HG03135 (cell line): ENCODE data around the gene TCEAL4.
"Not testable (repeated sequence)": the region's sequence is repeated elsewhere in the genome, so short reads cannot be mapped to it uniquely, and the experiment has no call there.

Experiments
- ATAC-seq: cut with Tn5 transposase; IDR thresholded peaks from one replicate; pipeline ENCODE4 v1.9.1; 2021; ENCODE audit warnings: mild to moderate bottlenecking, moderate library complexity; ENCODE audit not compliant: unreplicated experiment

Gene TCEAL4

GRCh38 chrX:103586659-103587058 is 1.3 kb downstream of the TCEAL4 start:
- ATAC-seq, result no peak

DNA sequence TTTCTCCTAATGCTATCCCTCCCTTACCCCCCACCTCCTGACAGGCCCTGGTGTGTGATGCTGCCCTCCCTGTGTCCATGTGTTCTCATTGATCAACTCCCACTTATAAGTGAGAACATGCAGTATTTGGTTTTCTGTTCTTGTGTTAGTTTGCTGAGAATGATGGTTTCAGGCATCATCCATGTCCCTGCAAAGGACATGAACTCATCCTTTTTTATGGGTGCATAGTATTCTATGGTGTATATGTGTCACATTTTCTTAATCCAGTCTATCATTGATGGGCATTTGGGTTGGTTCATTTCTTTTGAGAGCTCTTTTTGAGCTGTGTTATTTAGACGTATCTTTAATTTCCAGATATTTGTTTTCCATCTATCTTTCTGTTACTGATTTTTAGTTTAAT is 7.0 kb downstream of the TCEAL4 start:
- ATAC-seq, result not testable (repeated sequence)

GRCh38 chrX:103595202-103595601 is 9.9 kb downstream of the TCEAL4 start:
- ATAC-seq, result not testable (repeated sequence)

DNA sequence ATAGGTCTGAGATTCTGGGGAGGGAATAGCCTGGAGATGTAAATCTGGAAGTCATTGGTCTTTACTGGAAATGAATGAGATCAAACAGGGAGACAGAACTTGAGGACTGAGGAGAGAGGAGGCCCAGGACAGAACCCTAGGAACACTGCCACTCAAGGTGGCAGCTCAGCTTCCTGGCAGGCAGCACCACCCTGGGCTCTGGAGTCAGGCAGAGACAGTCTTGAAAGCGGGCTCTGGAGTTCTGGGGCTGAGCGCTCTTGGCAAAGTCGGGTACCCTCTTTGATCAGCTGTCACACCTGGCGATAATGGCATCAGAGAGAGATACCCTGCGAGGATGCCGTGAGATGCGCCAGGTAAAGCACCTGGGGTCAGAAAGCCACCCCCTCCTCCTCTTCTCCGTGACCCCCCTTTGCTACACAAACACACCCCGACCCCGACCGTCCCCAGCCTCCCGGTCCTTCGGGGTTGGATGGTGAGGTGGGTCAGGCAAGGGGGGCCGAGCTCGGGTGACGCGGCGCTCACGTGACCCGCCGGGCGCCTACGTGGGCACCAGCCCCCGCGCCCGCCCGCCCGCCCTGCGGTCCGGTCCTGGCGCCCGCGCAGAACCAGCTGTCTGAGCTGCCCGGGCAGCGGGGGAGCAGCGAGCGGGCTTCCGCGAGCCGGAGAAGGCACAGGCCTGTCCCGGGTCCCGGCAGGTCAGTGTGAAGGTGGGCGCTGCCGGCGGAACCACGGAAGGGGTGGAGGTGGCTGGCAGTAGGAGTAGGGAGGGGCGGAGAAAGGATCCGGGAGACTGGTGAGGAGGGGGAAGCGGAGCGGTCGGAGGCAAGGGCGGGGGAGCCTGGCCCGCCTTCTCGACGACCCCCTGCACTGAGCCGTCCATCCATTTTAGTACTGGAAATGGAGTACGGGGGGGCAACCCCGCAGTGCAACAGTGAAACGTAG is 22.3 kb downstream of the TCEAL4 start, which contains the start of gene TCEAL3:
TSS of gene TCEAL3 (plus strand) at position 600 of the 942 bp plus-strand sequence. CDS start 1,102 bp downstream, outside the sequence.
- peak; percentile 62 for ATAC-seq

DNA sequence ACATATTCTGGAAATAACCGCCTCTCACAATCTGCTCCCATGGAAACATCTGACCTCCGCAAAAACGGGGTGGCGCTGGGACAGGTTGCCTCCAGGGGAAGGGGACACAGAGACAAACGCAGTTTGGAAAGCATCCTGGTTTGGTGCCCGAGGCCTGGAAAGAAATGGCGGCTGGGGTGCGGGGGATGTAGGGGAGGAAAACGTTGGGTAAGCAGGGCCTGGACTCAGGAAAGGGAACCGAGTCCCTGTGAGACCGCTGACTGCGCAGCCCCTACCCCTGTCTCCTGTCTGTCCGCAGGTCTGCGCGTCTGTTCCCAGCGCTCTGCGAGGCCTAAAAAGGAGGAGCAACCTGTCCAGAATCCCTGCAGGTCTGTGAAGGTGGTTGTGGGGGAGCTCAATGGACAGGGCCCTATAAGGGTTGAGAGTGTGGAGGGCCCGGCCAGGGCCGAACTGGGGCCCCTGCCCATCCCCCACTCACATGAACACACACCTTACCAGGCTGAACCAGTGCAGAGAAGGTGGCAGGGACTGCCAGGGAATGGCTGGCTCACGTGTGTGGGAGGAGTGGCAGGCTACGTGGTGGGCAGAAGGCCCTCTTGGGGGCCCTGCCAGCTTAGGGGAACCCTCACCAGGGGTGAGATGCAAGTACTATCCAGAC is 23.1 kb downstream of the TCEAL4 start:
- ATAC-seq, result peak; percentile 15

DNA sequence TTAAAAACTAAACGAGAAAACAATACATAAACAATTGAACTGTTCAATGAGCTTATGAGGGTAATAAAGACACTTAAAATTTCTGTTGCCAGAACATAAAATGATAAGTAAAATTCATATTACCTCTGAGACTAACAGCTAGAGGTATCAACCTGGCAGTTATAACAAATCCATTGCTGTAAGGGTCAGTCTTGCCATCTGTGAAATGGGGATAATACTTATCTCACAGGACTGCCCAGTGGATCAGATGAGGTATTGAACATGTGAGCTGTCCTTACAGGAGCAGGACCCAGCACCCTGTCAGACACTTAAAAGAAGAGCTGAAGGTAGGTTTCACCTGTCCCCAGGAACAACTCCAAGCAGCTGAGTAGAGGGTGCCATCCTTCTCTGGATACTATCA is 25.0 kb downstream of the TCEAL4 start:
- no peak for ATAC-seq

GRCh38 chrX:103613362-103613890 is 28.1 kb downstream of the TCEAL4 start:
- no peak for ATAC-seq

GRCh38 chrX:103614999-103615398 is 29.7 kb downstream of the TCEAL4 start:
- no peak for ATAC-seq

GRCh38 chrX:103615781-103616371 is 30.6 kb downstream of the TCEAL4 start:
- ATAC-seq, result no peak

DNA sequence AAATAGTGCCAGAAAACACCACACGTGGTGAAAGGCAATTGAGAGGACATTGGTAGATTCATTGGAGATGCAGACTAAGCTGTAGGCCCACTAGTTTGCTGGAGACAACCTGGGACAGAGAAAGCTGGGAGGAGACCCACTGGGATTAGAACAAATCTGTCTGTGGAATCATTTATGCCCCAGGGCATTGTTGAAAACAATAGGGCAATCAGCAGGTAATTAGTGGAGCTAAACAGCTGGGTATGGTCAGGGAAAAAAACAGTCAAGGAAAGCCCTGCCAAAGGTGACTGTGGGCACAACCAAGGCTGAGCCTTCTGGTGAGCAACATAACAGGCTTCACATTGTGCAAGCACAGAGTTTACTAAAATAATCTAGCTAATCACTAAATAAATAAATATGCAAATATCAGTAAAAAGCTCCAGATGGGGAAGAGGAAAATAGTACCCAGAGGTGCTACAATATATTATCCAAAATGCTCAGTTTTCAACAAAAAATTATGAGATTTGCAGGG is 31.4 kb downstream of the TCEAL4 start:
- ATAC-seq, result no peak

DNA sequence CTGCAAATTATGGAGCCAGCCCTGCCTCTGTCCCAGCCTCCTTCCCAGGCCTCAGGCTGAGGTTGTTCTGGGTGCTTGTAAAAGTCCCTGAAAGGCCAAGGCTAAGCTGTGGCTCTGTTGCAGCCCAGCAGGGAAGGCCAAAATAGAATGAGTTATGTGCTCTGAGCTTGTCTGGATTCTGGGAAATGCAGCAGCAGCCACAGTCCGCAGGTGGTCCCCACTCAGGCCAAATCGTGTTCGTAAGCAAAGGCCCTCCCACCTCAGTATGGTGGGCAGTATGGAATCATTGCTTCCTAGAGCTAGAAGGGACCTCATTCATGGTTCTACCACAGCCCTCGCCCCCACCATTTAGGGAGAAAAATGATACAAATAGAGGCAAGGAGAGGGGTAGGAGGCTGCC is 38.8 kb downstream of the TCEAL4 start:
- no peak for ATAC-seq

- no peak for ATAC-seq
Observed at GRCh38 chrX:103626855-103627254, 41.5 kb downstream of the TCEAL4 start.

DNA sequence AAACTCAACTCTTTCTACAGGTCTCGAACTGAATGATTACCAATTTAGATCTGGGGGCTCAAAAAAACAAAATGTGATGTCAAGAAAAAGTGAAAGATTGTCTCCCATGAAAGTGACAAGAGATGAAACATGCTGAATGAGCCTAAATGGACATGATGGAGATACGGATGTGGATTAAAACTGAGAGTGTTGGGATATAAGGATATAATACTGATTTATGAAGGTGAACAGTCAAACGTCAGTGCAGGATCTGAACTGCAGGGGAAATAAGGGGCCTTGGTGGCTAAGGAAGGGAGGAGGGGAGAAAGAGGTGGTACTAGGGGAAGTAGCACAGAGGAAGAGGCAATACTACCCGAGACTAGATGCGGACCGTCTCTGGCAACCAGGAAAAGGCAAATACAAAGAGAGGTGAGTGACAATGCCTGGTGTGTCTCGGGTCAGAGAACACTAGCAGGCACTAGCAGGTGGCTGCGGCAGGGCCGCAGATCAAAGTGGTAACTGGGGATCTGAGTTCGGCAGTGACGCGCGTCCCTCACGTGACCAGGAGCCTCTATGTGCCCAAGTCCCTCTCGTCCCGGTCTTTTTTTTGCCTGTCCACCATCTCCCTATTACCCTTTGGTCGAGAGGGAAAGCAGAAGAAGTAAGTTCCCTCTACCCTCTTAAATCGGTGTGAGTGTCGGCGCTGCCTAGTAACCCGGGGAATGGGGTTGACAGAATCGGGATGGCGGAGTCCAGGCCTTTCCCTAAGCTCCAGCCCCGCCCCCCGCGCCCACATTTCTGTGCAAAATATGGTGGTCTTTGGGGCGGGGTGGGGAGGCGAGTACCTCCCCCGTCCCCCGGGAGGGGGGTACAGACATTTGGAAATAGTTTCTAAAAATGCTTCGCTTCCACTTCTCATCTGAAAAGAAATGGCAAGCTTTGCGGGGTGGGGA is 43.3 kb downstream of the TCEAL4 start, which contains the start of gene TCEAL1:
TSS of gene TCEAL1 (plus strand) at position 590 of the 932 bp plus-strand sequence. CDS start 942 bp downstream, outside the sequence.
- peak; percentile 56 for ATAC-seq

- ATAC-seq, result no peak
Observed at GRCh38 chrX:103629318-103630170, 44.2 kb downstream of the TCEAL4 start.

DNA sequence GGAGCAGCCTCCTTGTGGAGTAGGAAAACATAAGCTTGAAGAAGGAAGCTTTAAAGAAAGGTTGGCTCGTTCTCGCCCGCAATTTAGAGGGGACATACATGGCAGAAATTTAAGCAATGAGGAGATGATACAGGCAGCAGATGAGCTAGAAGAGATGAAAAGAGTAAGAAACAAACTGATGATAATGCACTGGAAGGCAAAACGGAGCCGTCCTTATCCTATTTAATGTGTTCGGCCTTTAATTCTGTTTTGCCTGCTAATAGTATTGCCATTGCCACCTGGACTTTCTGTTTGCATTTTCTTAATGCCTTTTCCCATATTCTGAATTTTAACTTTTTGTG is 44.8 kb downstream of the TCEAL4 start:
- ATAC-seq, result no peak

DNA sequence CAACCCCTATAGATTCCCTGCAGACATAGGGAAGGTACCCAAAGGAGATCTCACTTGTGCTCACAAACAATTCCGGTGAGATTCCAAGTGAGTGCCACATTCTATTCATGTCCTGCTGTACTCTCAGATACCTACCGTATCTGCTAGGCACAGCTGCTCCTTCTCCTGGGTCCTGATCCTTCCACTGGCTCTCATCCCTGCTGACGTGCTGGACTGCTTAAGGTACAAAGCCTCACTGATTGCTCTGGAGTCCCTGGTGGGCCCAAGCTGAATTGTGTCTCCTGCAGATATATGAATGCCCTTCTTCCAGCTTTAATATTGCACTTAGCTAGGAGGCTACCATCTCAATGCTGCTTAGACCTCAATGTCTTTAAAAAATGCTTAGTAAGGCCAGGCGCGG is 45.8 kb downstream of the TCEAL4 start:
- no peak for ATAC-seq

DNA sequence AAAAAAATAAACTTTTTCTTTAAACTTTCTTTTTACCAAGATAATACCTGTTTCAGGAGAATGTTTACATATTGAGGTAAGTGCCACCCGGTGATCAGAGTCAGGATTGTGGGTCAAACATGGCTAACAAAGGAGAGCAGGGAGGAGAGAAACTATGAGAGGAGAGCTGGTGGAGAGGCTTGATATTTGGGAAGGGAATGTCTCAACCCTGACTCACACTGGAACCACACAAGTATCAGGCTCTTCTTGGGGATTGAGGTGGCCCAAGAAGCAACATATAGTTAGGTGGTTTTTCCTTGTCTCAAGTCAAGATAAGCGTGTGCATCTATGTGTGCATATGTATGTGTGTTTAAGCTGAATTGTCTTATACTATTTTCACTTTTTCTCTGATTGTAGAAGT is 50.1 kb downstream of the TCEAL4 start:
- ATAC-seq, result no peak
